Esophagus squamous epithelium (tissue), 5 donors: Measurements from ENCODE around the gene SLC9A9. TPM values are rescaled to one million over a fixed set of nuclear protein-coding genes. Genes with fewer than 3 reads are reported as not detected.
A peak's percentile ranks its signal among the peaks of the same experiment; 100 is the strongest.

Experiments
- DNase-seq: peaks from one replicate; lab custom pipeline; 2025; lab: John Stamatoyannopoulos, UW
- H3K27ac ChIP-seq, 4 donors: fragments of 200-600 bp; sonication (generic); one replicate each; pipeline ENCODE4 v1.5.1; 2016 to 2019; ENCODE audit warnings: mild to moderate bottlenecking in 1 of 4
- H3K27me3 ChIP-seq, 4 donors: fragments of 200-600 bp; sonication (generic); 1 replicate in 3 of 4; 2 replicates in 1 of 4; pipeline versions ENCODE4 v1.5.1 to v1.6.0; 2017 to 2021; ENCODE audit warnings: antibody characterized with exemption in 1 of 4
- H3K36me3 ChIP-seq, 3 donors: fragments of 200-600 bp; sonication (generic); one replicate each; pipeline ENCODE4 v1.5.1; 2016 to 2019
- H3K4me1 ChIP-seq, 3 donors: fragments of 200-600 bp; sonication (generic); one replicate each; pipeline ENCODE4 v1.5.1; 2017 to 2019
- H3K4me3 ChIP-seq, 4 donors: fragments of 200-600 bp; sonication (generic); 1 replicate in 3 of 4; 2 replicates in 1 of 4; pipeline ENCODE4 v1.5.1; 2016 to 2019; ENCODE audit warnings: mild to moderate bottlenecking in 2 of 4, moderate library complexity in 1 of 4
- H3K9me3 ChIP-seq, 3 donors: fragments of 200-600 bp; sonication (generic); one replicate each; pipeline ENCODE4 v1.5.1; 2016 to 2019
- CTCF ChIP-seq, 6 experiments: fragments of 450-650 bp in 4 of 6; fragments of 200-600 bp in 2 of 6; sonication (generic) in 2 of 6; IDR thresholded peaks; one replicate each; pipeline ENCODE4 v1.5.1; 2016 to 2019; ENCODE audit warnings: antibody characterized with exemption in 6 of 6, mild to moderate bottlenecking in 4 of 6, moderate library complexity in 4 of 6
- POLR2A ChIP-seq, 4 donors: fragments of 450-650 bp; IDR thresholded peaks; one replicate each; pipeline ENCODE4 v1.6.1; 2017; ENCODE audit warnings: antibody characterized with exemption in 4 of 4, mild to moderate bottlenecking in 4 of 4, moderate library complexity in 3 of 4
- WGBS, 2 donors: methylation state at CpG; one replicate each; pipeline ENCODE4 v1.1.5; 2018; 5-methylcytosine and 5-hydroxymethylcytosine counted together
- intact Hi-C: fragments of 100-400 bp; cut with DNase I; formaldehyde crosslinking; loops from one replicate; pipeline ENCODE4 v1.15.0; 2022
- total RNA-seq, 4 donors: library from RNA; depleted of rRNA; stranded (reverse); fragments of >200 nt; gene quantifications; one replicate each; pipeline ENCODE4 v1.1.0, GENCODE V29; 2016
- donor health status: DM: yes; HTN: yes; CAD: no.

The SLC9A9 gene
- total RNA-seq, 4 donors from 2014 or later, result 11.2 to 22.3 (median 18.9) TPM

DNA sequence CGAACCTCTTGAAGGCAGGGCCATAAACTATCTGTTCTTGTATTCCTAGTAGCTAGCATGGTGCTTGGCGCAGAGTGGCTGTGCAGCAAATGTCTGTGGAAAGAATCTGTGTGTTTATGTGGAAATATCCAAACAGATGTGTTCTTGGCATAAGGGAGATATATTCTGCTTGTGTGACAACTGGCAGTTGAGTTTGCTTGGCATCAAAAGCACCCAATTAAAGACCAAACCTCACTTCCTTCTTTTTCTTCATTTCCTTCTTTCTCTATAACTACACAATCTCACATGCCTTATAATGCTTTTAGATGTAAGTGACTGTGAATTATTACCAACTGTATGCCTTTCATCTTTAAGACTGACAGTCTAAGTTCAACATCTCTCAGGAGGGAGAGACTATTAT, 296.5 kb downstream of the SLC9A9 start:
- no peaks in the 10 kb centered on the region for H3K27me3 ChIP-seq
- TF ChIP-seq POLR2A (IDR thresholded peaks at IDR 0.05) (no peak), CTCF (IDR thresholded peaks at IDR 0.05) (no peak)
- no peak overlapping the region for H3K27ac ChIP-seq
- H3K4me3 ChIP-seq, result no peak overlapping the region
- H3K4me1 ChIP-seq, result no peaks in the 10 kb centered on the region
- DNase-seq, result no peak
- WGBS, 2 donors, result 66 to 94% methylated on average over 2 of the region's 2 CpGs
- intact Hi-C loops, result no loop called here
- H3K36me3 ChIP-seq, result peaks cover 0 to 52% (median 0%) of the 10 kb centered on the region in 3 donors
- H3K9me3 ChIP-seq, result no peaks in the 10 kb centered on the region

GRCh38 chr3:143548861-143549497, 299.3 kb downstream of the SLC9A9 start:
- Histone ChIP-seq H3K9me3 (no peaks in the 10 kb centered on the region), H3K36me3 (peaks cover 0 to 66% (median 0%) of the 10 kb centered on the region in 3 donors), H3K27ac (no peak overlapping the region), H3K4me3 (no peak overlapping the region), H3K4me1 (no peaks in the 10 kb centered on the region), H3K27me3 (no peaks in the 10 kb centered on the region)
- WGBS, 2 donors, result 88 to 89% methylated on average over 2 of the region's 2 CpGs
- intact Hi-C loops, result no loop called here
- no peak for TF ChIP-seq CTCF (IDR thresholded peaks at IDR 0.05)
- TF ChIP-seq POLR2A (IDR thresholded peaks at IDR 0.05), result no peak
- no peak for DNase-seq

DNA sequence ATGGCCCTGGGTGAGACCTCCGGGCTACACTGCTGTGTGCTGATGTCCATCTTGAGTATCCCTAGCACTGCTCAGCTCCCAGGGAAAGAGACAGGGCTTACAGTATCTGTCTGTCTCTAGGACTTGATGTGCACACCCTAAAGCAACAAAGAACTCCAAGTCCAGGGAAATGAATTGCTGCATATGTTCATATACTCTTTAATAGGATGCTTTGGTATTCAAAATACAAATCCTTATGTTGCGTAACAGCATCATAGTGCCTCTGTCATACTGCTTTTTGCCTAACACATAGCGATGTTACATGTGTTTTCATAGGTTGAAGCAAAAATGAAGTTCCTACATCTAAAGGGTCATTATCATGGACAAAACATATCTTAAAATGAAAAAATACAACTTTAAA, 299.9 kb downstream of the SLC9A9 start:
- H3K27ac ChIP-seq, result no peak overlapping the region
- H3K4me1 ChIP-seq, result no peaks in the 10 kb centered on the region
- no peak for TF ChIP-seq POLR2A (IDR thresholded peaks at IDR 0.05)
- no peak for TF ChIP-seq CTCF (IDR thresholded peaks at IDR 0.05)
- no peak for DNase-seq
- 92 to 98% methylated on average over 3 of the region's 3 CpGs for WGBS, 2 donors
- H3K9me3 ChIP-seq, result no peaks in the 10 kb centered on the region
- intact Hi-C loops, result no loop called here
- peaks cover 0 to 66% (median 0%) of the 10 kb centered on the region in 3 donors for H3K36me3 ChIP-seq
- H3K27me3 ChIP-seq, result no peaks in the 10 kb centered on the region
- no peak overlapping the region for H3K4me3 ChIP-seq

- WGBS, 2 donors, result 42% methylated on average over 2 of the region's 2 CpGs; no CpG with 5 or more reads in 1 of the 2 donors
- no peaks in the 10 kb centered on the region for H3K36me3 ChIP-seq
- no peaks in the 10 kb centered on the region for H3K27me3 ChIP-seq
- TF ChIP-seq CTCF (IDR thresholded peaks at IDR 0.05), result no peak
- TF ChIP-seq POLR2A (IDR thresholded peaks at IDR 0.05), result no peak
- no peaks in the 10 kb centered on the region for H3K9me3 ChIP-seq
- DNase-seq, result no peak
- no peak overlapping the region for H3K4me3 ChIP-seq
- peak overlapping the region in 2 of 4 donors; percentile 9 to 31 for H3K27ac ChIP-seq
- intact Hi-C loops, result no loop called here
- peaks cover 0 to 33% (median 11%) of the 10 kb centered on the region in 3 donors for H3K4me1 ChIP-seq
These were observed 309.7 kb downstream of the SLC9A9 start for GRCh38 chr3:143538577-143538981.

GRCh38 chr3:143538061-143538460, 310.2 kb downstream of the SLC9A9 start:
- Histone ChIP-seq H3K27me3 (no peaks in the 10 kb centered on the region), H3K9me3 (no peaks in the 10 kb centered on the region), H3K4me3 (no peak overlapping the region), H3K27ac (peak overlapping the region in 2 of 4 donors; percentile 9 to 31), H3K36me3 (no peaks in the 10 kb centered on the region), H3K4me1 (peaks cover 0 to 33% (median 11%) of the 10 kb centered on the region in 3 donors)
- 77 to 84% methylated on average over 1 of the region's 1 CpG for WGBS, 2 donors
- intact Hi-C loops, result no loop called here
- TF ChIP-seq CTCF (IDR thresholded peaks at IDR 0.05) (no peak), POLR2A (IDR thresholded peaks at IDR 0.05) (no peak)
- DNase-seq, result no peak
